Measurements from ENCODE around the gene SMARCA2. TPM values are rescaled to one million over a fixed set of nuclear protein-coding genes. Genes with fewer than 3 reads are reported as not detected.

SMARCA2 gene
- total RNA-seq, 1 experiment from 2014 or later, result 27.9 TPM

DNA sequence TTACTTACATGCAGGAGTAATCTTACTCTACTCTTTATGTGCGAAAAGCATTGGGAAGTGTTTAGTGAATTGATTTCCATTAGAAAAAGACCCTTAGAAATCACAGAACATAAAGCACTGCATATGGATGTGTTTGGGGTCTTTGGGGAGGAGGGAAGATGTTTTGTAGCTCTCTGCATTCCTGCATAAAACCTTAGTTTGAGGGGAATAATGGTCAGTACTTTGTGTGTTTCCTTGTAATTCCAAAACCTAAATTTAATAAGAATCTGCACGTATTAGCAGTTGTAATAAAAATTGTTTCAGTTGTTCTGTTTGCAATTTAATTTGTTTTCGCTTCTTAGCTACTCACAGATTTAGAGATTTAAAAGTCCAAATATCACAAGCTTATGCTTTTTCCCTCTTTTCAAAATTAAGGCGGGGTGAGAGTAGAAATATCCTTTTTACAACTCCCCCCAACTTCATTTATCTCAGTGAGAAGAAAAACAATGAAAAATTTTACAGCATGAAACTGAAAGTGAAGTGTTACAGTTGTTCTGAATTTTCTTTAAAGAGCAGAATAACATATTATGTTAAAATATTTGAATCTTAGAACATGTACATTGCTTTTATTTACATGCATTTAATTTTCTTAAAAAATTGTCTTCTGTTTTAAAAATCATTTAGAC lies 143.8 kb downstream of the SMARCA2 start:
- no peaks in the 10 kb centered on the region for H3K36me3 ChIP-seq (ENCODE audit: low read depth, low read length)
- no peaks in the 10 kb centered on the region for H3K9me2 ChIP-seq (replicated peaks; ENCODE audit: low read length)
- no peaks in the 10 kb centered on the region for H4K20me1 ChIP-seq (ENCODE audit: low read length)
- peak overlapping the region; percentile 87 for H3K9ac ChIP-seq (ENCODE audit: low read length)
- intact Hi-C loops (cut with micrococcal nuclease), result loop anchor here (5.0 to 10.0 kb wide), 2 partner anchors 83 to 144 kb away; partner anchors contain the start of gene SMARCA2
- peak overlapping the region; percentile 100 for H3K4me2 ChIP-seq (ENCODE audit: low read length)
- ChIA-PET CTCF (no interaction called here), POLR2A (ENCODE audit: unreplicated experiment) (no interaction called here)
- H3K9me3 ChIP-seq (ENCODE audit: low read length), result no peaks in the 10 kb centered on the region
- H3K79me2 ChIP-seq (ENCODE audit: low read length), result peaks cover 10% of the 10 kb centered on the region
- H3K27ac ChIP-seq (ENCODE audit: low read length), result peak overlapping the region; percentile 77
- H2AFZ ChIP-seq (ENCODE audit: low read length), result peak overlapping the region; percentile 90
- H3K4me1 ChIP-seq (ENCODE audit: insufficient read depth, low read length), result peaks cover 22% of the 10 kb centered on the region
- ATAC-seq, result no peak
- H3K27me3 ChIP-seq (ENCODE audit: low read length), result no peaks in the 10 kb centered on the region
- BruUV-seq (replicated peaks), result TSS peak; percentile 32
- no peak for TF ChIP-seq EZH2phosphoT487 (IDR thresholded peaks at IDR 0.05; ENCODE audit: borderline replicate concordance, low read length)
- peak overlapping the region; percentile 78 for H3K4me3 ChIP-seq (ENCODE audit: low read length)
- no peak for DNase-seq
- no peaks in the 10 kb centered on the region for H3F3A ChIP-seq (ENCODE audit: low read length, unreplicated experiment)

DNA sequence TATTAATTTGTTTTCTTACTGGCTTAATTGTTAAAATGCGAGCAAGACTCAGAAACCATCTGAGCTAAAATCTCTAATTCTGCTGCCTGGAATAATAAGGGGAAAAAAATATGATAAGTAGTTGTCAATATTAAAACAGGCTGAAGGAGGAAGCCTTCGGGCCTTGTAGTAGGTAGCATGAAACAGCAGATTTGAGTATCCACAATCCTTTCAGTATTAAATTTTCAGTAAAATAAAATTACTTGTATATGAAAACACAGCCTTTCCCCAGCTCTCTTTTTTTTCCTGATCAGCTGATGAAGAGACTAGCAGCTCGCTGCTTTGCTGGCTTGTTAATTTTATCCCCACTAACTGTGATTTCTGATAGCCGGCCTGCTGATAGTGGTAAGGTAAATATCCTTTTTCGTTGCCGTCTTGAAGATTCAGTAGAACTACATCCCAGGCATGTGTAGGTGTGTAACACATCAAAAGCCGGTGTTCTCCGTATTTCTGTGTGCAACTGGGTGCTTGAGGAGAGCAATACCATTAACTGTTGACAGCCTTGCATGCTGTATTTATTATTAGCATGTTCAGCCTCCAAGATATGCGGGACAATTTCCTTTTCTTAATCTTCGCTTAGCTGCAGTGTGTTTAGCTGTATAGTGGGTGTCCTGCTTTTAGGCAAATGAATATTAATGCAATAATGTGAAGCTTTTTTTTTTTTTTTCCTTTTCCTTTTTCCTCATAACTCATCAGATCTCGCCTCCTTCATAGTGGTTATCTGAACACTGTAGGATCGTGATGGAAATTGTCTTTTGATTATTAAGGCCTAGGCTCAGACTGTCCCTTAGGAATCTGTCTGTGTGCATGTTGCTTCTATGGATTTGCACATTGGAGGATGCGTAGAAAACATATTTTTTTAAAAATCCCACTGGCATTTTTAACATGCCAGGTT lies 144.6 kb downstream of the SMARCA2 start:
- peak overlapping the region; percentile 90 for H2AFZ ChIP-seq (ENCODE audit: low read length)
- H3K4me3 ChIP-seq (ENCODE audit: low read length), result peak overlapping the region; percentile 78
- H3K4me1 ChIP-seq (ENCODE audit: insufficient read depth, low read length), result peaks cover 22% of the 10 kb centered on the region
- H3F3A ChIP-seq (ENCODE audit: low read length, unreplicated experiment), result no peaks in the 10 kb centered on the region
- H4K20me1 ChIP-seq (ENCODE audit: low read length), result no peaks in the 10 kb centered on the region
- H3K9me3 ChIP-seq (ENCODE audit: low read length), result no peaks in the 10 kb centered on the region
- ATAC-seq (peak; percentile 44), DNase-seq (peak; percentile 20)
- CTCF ChIA-PET, result no interaction called here
- peaks cover 10% of the 10 kb centered on the region for H3K79me2 ChIP-seq (ENCODE audit: low read length)
- H3K9ac ChIP-seq (ENCODE audit: low read length), result peak overlapping the region; percentile 87
- no TSS peak for BruUV-seq (replicated peaks)
- H3K4me2 ChIP-seq (ENCODE audit: low read length), result peak overlapping the region; percentile 100
- no peaks in the 10 kb centered on the region for H3K27me3 ChIP-seq (ENCODE audit: low read length)
- peak overlapping the region; percentile 77 for H3K27ac ChIP-seq (ENCODE audit: low read length)
- intact Hi-C loops (cut with micrococcal nuclease), result loop anchor here (5.0 to 10.0 kb wide), 2 partner anchors 83 to 145 kb away; partner anchors contain the start of gene SMARCA2
- POLR2A ChIA-PET (ENCODE audit: unreplicated experiment), result no interaction called here
- H3K9me2 ChIP-seq (replicated peaks; ENCODE audit: low read length), result no peaks in the 10 kb centered on the region
- TF ChIP-seq EZH2 (IDR thresholded peaks at IDR 0.05; ENCODE audit: low read length, unreplicated experiment) (no peak), EZH2phosphoT487 (IDR thresholded peaks at IDR 0.05; ENCODE audit: borderline replicate concordance, low read length) (no peak)
- TF ChIP-seq, protein P1, sequence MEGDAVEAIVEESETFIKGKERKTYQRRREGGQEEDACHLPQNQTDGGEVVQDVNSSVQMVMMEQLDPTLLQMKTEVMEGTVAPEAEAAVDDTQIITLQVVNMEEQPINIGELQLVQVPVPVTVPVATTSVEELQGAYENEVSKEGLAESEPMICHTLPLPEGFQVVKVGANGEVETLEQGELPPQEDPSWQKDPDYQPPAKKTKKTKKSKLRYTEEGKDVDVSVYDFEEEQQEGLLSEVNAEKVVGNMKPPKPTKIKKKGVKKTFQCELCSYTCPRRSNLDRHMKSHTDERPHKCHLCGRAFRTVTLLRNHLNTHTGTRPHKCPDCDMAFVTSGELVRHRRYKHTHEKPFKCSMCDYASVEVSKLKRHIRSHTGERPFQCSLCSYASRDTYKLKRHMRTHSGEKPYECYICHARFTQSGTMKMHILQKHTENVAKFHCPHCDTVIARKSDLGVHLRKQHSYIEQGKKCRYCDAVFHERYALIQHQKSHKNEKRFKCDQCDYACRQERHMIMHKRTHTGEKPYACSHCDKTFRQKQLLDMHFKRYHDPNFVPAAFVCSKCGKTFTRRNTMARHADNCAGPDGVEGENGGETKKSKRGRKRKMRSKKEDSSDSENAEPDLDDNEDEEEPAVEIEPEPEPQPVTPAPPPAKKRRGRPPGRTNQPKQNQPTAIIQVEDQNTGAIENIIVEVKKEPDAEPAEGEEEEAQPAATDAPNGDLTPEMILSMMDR (conservative IDR thresholded peaks at IDR 0.05; ENCODE audit: low read depth, low read length), result no peak
- no peaks in the 10 kb centered on the region for H3K36me3 ChIP-seq (ENCODE audit: low read depth, low read length)

DNA sequence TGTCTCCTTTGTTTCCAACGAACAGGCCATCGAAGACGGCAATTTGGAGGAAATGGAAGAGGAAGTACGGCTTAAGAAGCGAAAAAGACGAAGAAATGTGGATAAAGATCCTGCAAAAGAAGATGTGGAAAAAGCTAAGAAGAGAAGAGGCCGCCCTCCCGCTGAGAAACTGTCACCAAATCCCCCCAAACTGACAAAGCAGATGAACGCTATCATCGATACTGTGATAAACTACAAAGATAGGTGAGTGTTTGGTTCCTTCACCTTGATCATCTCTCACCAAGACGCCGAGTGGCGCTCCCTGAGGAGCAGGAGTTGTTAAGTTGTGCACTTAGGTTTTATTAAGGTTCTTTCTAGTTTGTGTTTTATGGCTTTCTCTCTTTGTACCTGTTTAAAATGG lies 146.5 kb downstream of the SMARCA2 start:
- ChIA-PET POLR2A (ENCODE audit: unreplicated experiment) (interaction anchor here (0.6 kb wide), 1 partner anchor 59 kb away, joined by 3 read pairs; no protein-coding TSS in a partner anchor), CTCF (no interaction called here)
- no TSS peak for BruUV-seq (replicated peaks)
- TF ChIP-seq EZH2phosphoT487 (IDR thresholded peaks at IDR 0.05; ENCODE audit: borderline replicate concordance, low read length), result no peak
- no peak for TF ChIP-seq EZH2 (IDR thresholded peaks at IDR 0.05; ENCODE audit: low read length, unreplicated experiment)
- TF ChIP-seq, protein P1 (conservative IDR thresholded peaks at IDR 0.05; ENCODE audit: low read depth, low read length), result no peak
- Histone ChIP-seq H3K36me3 (ENCODE audit: low read depth, low read length) (no peaks in the 10 kb centered on the region), H3K27ac (ENCODE audit: low read length) (no peak overlapping the region), H3K9ac (ENCODE audit: low read length) (no peak overlapping the region), H4K20me1 (ENCODE audit: low read length) (no peaks in the 10 kb centered on the region), H3K27me3 (ENCODE audit: low read length) (no peaks in the 10 kb centered on the region), H3K9me3 (ENCODE audit: low read length) (no peaks in the 10 kb centered on the region), H3F3A (ENCODE audit: low read length, unreplicated experiment) (no peaks in the 10 kb centered on the region), H3K4me2 (ENCODE audit: low read length) (no peak overlapping the region), H3K9me2 (replicated peaks; ENCODE audit: low read length) (no peaks in the 10 kb centered on the region), H3K4me3 (ENCODE audit: low read length) (no peak overlapping the region), H3K79me2 (ENCODE audit: low read length) (peaks cover 10% of the 10 kb centered on the region), H2AFZ (ENCODE audit: low read length) (no peak overlapping the region), H3K4me1 (ENCODE audit: insufficient read depth, low read length) (peaks cover 22% of the 10 kb centered on the region)
- intact Hi-C loops (cut with micrococcal nuclease), result no loop called here
- no peak for ATAC-seq
- DNase-seq, result no peak

Data from PC-3 (cell line).